ENCODE measurements around the gene GDF10. TPM values are rescaled to one million over a fixed set of nuclear protein-coding genes. Genes with fewer than 3 reads are reported as not detected.

Gene GDF10
- total and polyA plus RNA-seq, 2 donors (not counting 3 experiments of a cell fraction or from before 2014, with no cell fraction given): not detected

GRCh38 chr10:47322300-47323061 is 22.5 kb downstream of the GDF10 start, which contains the start of gene GDF2:
GDF2 (plus strand) TSS chr10:47322454; CDS start chr10:47322669, 215 bp downstream.
- intact Hi-C loops (cut with micrococcal nuclease) (no loop called here), dilution Hi-C loops (cut with MboI; ENCODE audit: extremely low pct_ligation_motif_present, low sequenced_read_pairs) (no loop called here)
- no peaks in the 10 kb centered on the region for H3K9me1 ChIP-seq (replicated peaks; ENCODE audit: control insufficient read depth, extremely low read depth, insufficient read depth, low read length)
- FAIRE-seq (no peak), DNase-seq (ENCODE audit: low read depth, low spot score) (no peak)
- no peaks in the 10 kb centered on the region for H3K36me3 ChIP-seq (ENCODE audit: control insufficient read depth in 2 of 2, extremely low read depth in 1 of 2, insufficient read depth in 2 of 2, low read length in 2 of 2)
- ChIA-PET CTCF (interaction anchor here (0.8 to 2.9 kb wide), 6 partner anchors 9 to 328 kb away, joined by 3 to 15 read pairs (median 4); no protein-coding TSS in a partner anchor), POLR2A (no interaction called here)
- H4K20me1 ChIP-seq (replicated peaks; ENCODE audit: control insufficient read depth, extremely low read depth, insufficient read depth, low read length): no peaks in the 10 kb centered on the region
- H3K4me3 ChIP-seq (replicated peaks in 1 of 3; ENCODE audit: insufficient read depth in 1 of 3, low read depth in 1 of 3, low read length in 3 of 3): no peak within 1 kb of the TSS
- H2AFZ ChIP-seq (ENCODE audit: low read depth, low read length): no peak within 1 kb of the TSS
- H3K27me3 ChIP-seq (ENCODE audit: control insufficient read depth in 2 of 2, insufficient read depth in 2 of 2, low read length in 2 of 2): peaks cover 2 to 3% of the 10 kb centered on the region in 2 experiments
- no peaks in the 10 kb centered on the region for H3K9me3 ChIP-seq (replicated peaks; ENCODE audit: control insufficient read depth, insufficient read depth, low read length)
- no peaks in the 10 kb centered on the region for H3K4me1 ChIP-seq (ENCODE audit: control insufficient read depth, extremely low read depth, insufficient read depth, low read length)
- no peak for TF ChIP-seq GATA2 (IDR thresholded peaks at IDR 0.05; ENCODE audit: insufficient read depth, insufficient read length, low read depth, low read length)
- no peak for TF ChIP-seq EZH2 (IDR thresholded peaks at IDR 0.05; ENCODE audit: borderline replicate concordance, low read depth, low read length, severe bottlenecking)
- no peak for TF ChIP-seq MYC (IDR thresholded peaks at IDR 0.05; ENCODE audit: low read depth, low read length)
- TF ChIP-seq POLR2A (IDR thresholded peaks at IDR 0.05; ENCODE audit: low read depth, low read length): no peak
- no peak for TF ChIP-seq FOS (IDR thresholded peaks at IDR 0.05; ENCODE audit: borderline replicate concordance, insufficient read depth, low read length)
- TF ChIP-seq MAX (IDR thresholded peaks at IDR 0.05; ENCODE audit: insufficient read depth, insufficient read length): no peak
- no peak for TF ChIP-seq POLR2AphosphoS5 (IDR thresholded peaks at IDR 0.05; ENCODE audit: insufficient read depth, low read depth, low read length)
- no peak for TF ChIP-seq JUN (IDR thresholded peaks at IDR 0.05; ENCODE audit: borderline replicate concordance, insufficient read depth, insufficient read length, low read depth)
- TF ChIP-seq CTCF (IDR thresholded peaks at IDR 0.05; ENCODE audit: extremely low read depth in 1 of 2, insufficient read depth in 1 of 2, low read depth in 1 of 2, low read length in 2 of 2): no peak
- BruUV-seq (replicated peaks): no TSS peak
- no peak within 1 kb of the TSS for H3K9ac ChIP-seq (replicated peaks; ENCODE audit: extremely low read depth, insufficient read depth, low read length)
- H3K79me2 ChIP-seq (ENCODE audit: control insufficient read depth, insufficient read depth, low read length): no peaks in the 10 kb centered on the region
- no peak within 1 kb of the TSS for H3K4me2 ChIP-seq (ENCODE audit: insufficient read depth, low read length)
- no peak within 1 kb of the TSS for H3K27ac ChIP-seq (ENCODE audit: insufficient read depth, low read depth, low read length)
